CD4-positive, CD25-positive, alpha-beta regulatory T cell (primary cell): ENCODE measurements around the gene NUP205. TPM values are rescaled to one million over a fixed set of nuclear protein-coding genes. Genes with fewer than 3 reads are reported as not detected.
"Not testable (repeated sequence)": the region's sequence is repeated elsewhere in the genome, so short reads cannot be mapped to it uniquely, and the experiment has no call there.

Source experiments
- ATAC-seq, 2 donors: fragments of 150-1000 bp; cut with Tn5 transposase; one replicate each; pipeline ENCODE4 v1.10.0; 2021; ENCODE audit warnings: low read depth in 2 of 2, moderate number of reproducible peaks in 2 of 2, moderate library complexity in 1 of 2
- DNase-seq, 3 donors: peaks; one replicate each; pipeline versions ENCODE4 v3.0.0 to v3.0.0-alpha.2; 2012 to 2022; ENCODE audit warnings: mixed read lengths in 1 of 3
- H3K27ac ChIP-seq: one replicate; pipeline ENCODE4 v1.7.0; 2013; ENCODE audit warnings: mild to moderate bottlenecking, low read length; ENCODE audit not compliant: insufficient read depth, poor library complexity, severe bottlenecking
- H3K27me3 ChIP-seq: one replicate; pipeline ENCODE4 v1.7.0; 2013; ENCODE audit warnings: low read length; ENCODE audit not compliant: control insufficient read depth, insufficient read depth
- H3K36me3 ChIP-seq: one replicate; pipeline ENCODE4 v1.7.0; 2013; ENCODE audit warnings: mild to moderate bottlenecking, low read length, moderate library complexity; ENCODE audit not compliant: control insufficient read depth, insufficient read depth
- H3K4me1 ChIP-seq: 2 replicates; pipeline ENCODE4 v1.7.0; 2013; ENCODE audit warnings: mild to moderate bottlenecking, low read length; ENCODE audit not compliant: insufficient read depth, control insufficient read depth, poor library complexity, severe bottlenecking
- H3K4me3 ChIP-seq: one replicate; pipeline ENCODE4 v1.7.0; 2013; ENCODE audit warnings: low read depth, mild to moderate bottlenecking, low read length, moderate library complexity
- H3K9me3 ChIP-seq, 2 experiments: 1 replicate in 1 of 2; 2 replicates in 1 of 2; pipeline ENCODE4 v1.7.0; 2013; ENCODE audit warnings: low read length in 2 of 2, mild to moderate bottlenecking in 1 of 2, moderate library complexity in 1 of 2; ENCODE audit not compliant: control insufficient read depth in 2 of 2
- H3K27ac Mint-ChIP-seq, 3 donors: one replicate each; pipeline ENCODE4 v1.8.0; 2020 to 2022; ENCODE audit warnings: mild to moderate bottlenecking in 3 of 3, mixed read lengths in 3 of 3, moderate library complexity in 2 of 3
- H3K27me3 Mint-ChIP-seq: one replicate; pipeline ENCODE4 v1.8.0; 2022; ENCODE audit warnings: mild to moderate bottlenecking, mixed read lengths
- H3K36me3 Mint-ChIP-seq: one replicate; pipeline ENCODE4 v1.8.0; 2020; ENCODE audit warnings: mixed read lengths
- H3K4me1 Mint-ChIP-seq, 4 donors: one replicate each; pipeline ENCODE4 v1.8.0; 2020 to 2022; ENCODE audit warnings: mixed read lengths in 4 of 4, mild to moderate bottlenecking in 1 of 4
- H3K4me3 Mint-ChIP-seq, 4 donors: one replicate each; pipeline ENCODE4 v1.8.0; 2020 to 2022; ENCODE audit warnings: mild to moderate bottlenecking in 4 of 4, mixed read lengths in 4 of 4, moderate library complexity in 3 of 4
- H3K9me3 Mint-ChIP-seq, 7 donors: one replicate each; pipeline ENCODE4 v1.8.0; 2020 to 2022; ENCODE audit warnings: mixed read lengths in 7 of 7, mild to moderate bottlenecking in 3 of 7, moderate library complexity in 2 of 7
- polyA plus RNA-seq, 4 donors: library from polyadenylated mRNA; unstranded; fragments of 300-500 nt; fragmentation: Illumina TruSeq; gene quantifications; one replicate each; pipeline ENCODE4 v1.2.3, GENCODE V29; 2021
- total RNA-seq: library from RNA; stranded (reverse); gene quantifications from one replicate; pipeline ENCODE4 v1.2.3, GENCODE V29; 2022

Gene NUP205
- total and polyA plus RNA-seq, 5 donors from 2014 or later = 21.1 to 56.3 (median 27.6) TPM

DNA sequence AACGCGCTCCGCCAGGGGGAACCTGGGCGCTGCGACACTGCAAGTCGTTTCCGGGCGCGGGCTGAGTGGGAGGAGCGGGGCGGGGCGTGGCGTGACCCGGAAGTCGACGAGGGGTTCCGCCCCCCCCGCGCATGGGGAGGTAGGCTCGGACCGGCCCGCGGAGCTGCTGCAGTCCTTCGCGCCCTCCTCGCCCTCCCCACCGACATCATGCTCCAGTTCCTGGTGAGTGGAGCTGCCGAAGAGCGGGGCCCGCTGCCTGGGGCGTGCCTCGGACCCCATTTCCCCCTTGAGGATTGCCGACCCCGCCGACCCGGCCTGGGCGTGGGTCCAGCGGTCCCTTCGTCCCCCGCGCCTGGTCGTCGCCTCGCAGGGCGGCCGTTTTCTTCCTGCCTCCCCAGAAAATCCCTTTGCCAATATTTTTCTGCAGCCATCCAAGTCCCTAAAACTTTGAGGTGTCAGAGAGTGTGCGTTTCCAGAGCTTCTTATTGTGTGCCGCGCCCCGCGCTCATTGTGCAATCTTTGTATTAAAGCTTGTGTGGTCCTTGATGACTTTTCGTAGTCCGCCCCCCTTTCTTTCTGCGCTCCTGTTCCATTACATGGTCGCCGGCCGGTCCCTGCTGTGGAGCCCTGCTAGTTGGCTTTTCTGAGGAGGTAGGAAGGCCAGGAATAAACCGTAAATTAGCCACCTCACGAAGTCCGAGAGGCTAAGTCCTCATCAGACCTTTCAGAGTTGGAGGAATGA lies 104.8 kb downstream of the NUP205 start, which contains the start of gene STMP1:
Gene STMP1, plus strand, starts transcription at position 142 of the 742 bp plus-strand sequence.
- H3K4me1 Mint-ChIP-seq = peaks cover 25 to 49% (median 28%) of the 10 kb centered on the region in 4 donors
- H3K27me3 Mint-ChIP-seq = no peaks in the 10 kb centered on the region
- no peaks in the 10 kb centered on the region for H3K27me3 ChIP-seq
- peak within 1 kb of the TSS; percentile 89 to 94 (median 92) for H3K27ac Mint-ChIP-seq
- no peaks in the 10 kb centered on the region for H3K36me3 ChIP-seq
- H3K27ac ChIP-seq = peak within 1 kb of the TSS; percentile 69
- H3K4me1 ChIP-seq = peaks cover 37% of the 10 kb centered on the region
- H3K9me3 ChIP-seq = no peaks in the 10 kb centered on the region
- peaks cover 11% of the 10 kb centered on the region for H3K36me3 Mint-ChIP-seq
- H3K4me3 Mint-ChIP-seq = peak within 1 kb of the TSS; percentile 87 to 99 (median 92)
- peak within 1 kb of the TSS; percentile 93 for H3K4me3 ChIP-seq
- peaks cover 0 to 3% (median 0%) of the 10 kb centered on the region in 7 donors for H3K9me3 Mint-ChIP-seq
- ATAC-seq = peak; percentile 98 to 99
- peak; percentile 93 to 97 (median 93) for DNase-seq

- H3K27me3 Mint-ChIP-seq = no peaks in the 10 kb centered on the region
- ATAC-seq (no peak), DNase-seq (no peak)
- Histone ChIP-seq H3K9me3 (no peaks in the 10 kb centered on the region), H3K36me3 (no peaks in the 10 kb centered on the region), H3K27ac (no peak overlapping the region), H3K4me1 (peaks cover 37% of the 10 kb centered on the region), H3K27me3 (no peaks in the 10 kb centered on the region), H3K4me3 (peak overlapping the region; percentile 10)
- peak overlapping the region in 1 of 3 donors; percentile 67 for H3K27ac Mint-ChIP-seq
- peak overlapping the region; percentile 80 to 99 (median 86) for H3K4me3 Mint-ChIP-seq
- peaks cover 29 to 63% (median 39%) of the 10 kb centered on the region in 4 donors for H3K4me1 Mint-ChIP-seq
- peaks cover 23% of the 10 kb centered on the region for H3K36me3 Mint-ChIP-seq
- H3K9me3 Mint-ChIP-seq = peaks cover 0 to 1% (median 0%) of the 10 kb centered on the region in 7 donors
Measured at GRCh38 chr7:135664046-135664589, 106.4 kb downstream of the NUP205 start.

DNA sequence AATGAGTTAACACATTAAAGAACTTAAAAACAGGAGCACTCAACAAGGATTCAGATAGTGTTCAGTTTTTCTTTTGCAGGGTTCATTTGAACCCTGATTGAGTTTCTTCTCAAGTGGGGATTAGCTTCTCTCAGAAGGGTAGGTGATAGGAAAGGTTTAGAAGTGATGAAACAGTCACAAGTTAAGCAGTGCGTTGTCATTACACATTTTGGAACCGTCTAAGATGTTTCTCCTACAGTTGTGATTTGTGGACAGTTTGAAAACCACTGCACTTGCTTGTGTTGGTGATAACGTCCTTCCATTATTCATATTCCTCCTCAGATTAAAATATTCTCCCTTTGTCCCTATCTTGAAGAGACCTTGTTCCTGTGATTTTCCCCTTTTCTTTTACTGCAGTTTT lies 107.3 kb downstream of the NUP205 start:
- DNase-seq = no peak
- Histone ChIP-seq H3K9me3 (no peaks in the 10 kb centered on the region), H3K4me1 (peaks cover 37% of the 10 kb centered on the region), H3K36me3 (no peaks in the 10 kb centered on the region), H3K27ac (no peak overlapping the region), H3K4me3 (peak overlapping the region; percentile 26), H3K27me3 (no peaks in the 10 kb centered on the region)
- no peak for ATAC-seq
- H3K4me3 Mint-ChIP-seq = peak overlapping the region in 3 of 4 donors; percentile 2 to 89 (median 75)
- peaks cover 38 to 72% (median 43%) of the 10 kb centered on the region in 4 donors for H3K4me1 Mint-ChIP-seq
- peaks cover 0 to 1% (median 0%) of the 10 kb centered on the region in 7 donors for H3K9me3 Mint-ChIP-seq
- H3K27ac Mint-ChIP-seq = no peak overlapping the region
- peaks cover 26% of the 10 kb centered on the region for H3K36me3 Mint-ChIP-seq
- no peaks in the 10 kb centered on the region for H3K27me3 Mint-ChIP-seq

GRCh38 chr7:135666156-135666555 lies 108.4 kb downstream of the NUP205 start:
- Histone ChIP-seq H3K4me1 (peaks cover 37% of the 10 kb centered on the region), H3K27me3 (no peaks in the 10 kb centered on the region), H3K9me3 (no peaks in the 10 kb centered on the region), H3K36me3 (no peaks in the 10 kb centered on the region), H3K27ac (no peak overlapping the region), H3K4me3 (no peak overlapping the region)
- DNase-seq (no peak), ATAC-seq (no peak)
- Mint-ChIP-seq H3K36me3 (peaks cover 27% of the 10 kb centered on the region), H3K4me3 (peak overlapping the region in 2 of 4 donors; percentile 8 to 24), H3K27ac (no peak overlapping the region), H3K27me3 (no peaks in the 10 kb centered on the region), H3K9me3 (peaks cover 0 to 1% (median 0%) of the 10 kb centered on the region in 7 donors), H3K4me1 (peaks cover 47 to 77% (median 48%) of the 10 kb centered on the region in 4 donors)

DNA sequence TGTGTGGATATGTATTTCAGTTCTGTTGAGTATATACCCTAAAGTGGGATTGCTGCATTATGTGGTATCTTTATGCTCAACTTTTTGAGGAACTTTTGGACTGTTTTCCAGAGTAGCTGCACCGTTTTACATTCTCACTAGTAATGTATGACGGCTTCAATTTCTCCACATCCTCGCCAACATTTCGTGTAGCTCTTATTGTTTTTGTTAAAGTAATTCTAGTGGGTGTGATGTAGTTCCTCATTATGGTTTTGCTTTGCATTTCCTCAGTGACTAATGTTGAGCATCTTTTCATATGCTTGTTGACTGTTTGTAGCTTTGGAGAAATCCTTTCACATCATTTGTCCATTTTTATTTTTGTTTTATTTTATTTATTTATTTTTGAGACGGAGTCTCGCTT lies 109.1 kb downstream of the NUP205 start:
- peaks cover 27% of the 10 kb centered on the region for H3K36me3 Mint-ChIP-seq
- H3K27ac Mint-ChIP-seq = no peak overlapping the region
- no peaks in the 10 kb centered on the region for H3K27me3 Mint-ChIP-seq
- DNase-seq (no peak), ATAC-seq (no peak)
- H3K4me1 Mint-ChIP-seq = peaks cover 44 to 72% (median 45%) of the 10 kb centered on the region in 4 donors
- no peaks in the 10 kb centered on the region for H3K9me3 Mint-ChIP-seq
- H3K4me1 ChIP-seq = peaks cover 36% of the 10 kb centered on the region
- no peak overlapping the region for H3K4me3 ChIP-seq
- H3K27ac ChIP-seq = no peak overlapping the region
- no peaks in the 10 kb centered on the region for H3K27me3 ChIP-seq
- H3K4me3 Mint-ChIP-seq = peak overlapping the region in 2 of 4 donors; percentile 8 to 24
- H3K36me3 ChIP-seq = no peaks in the 10 kb centered on the region
- H3K9me3 ChIP-seq = no peaks in the 10 kb centered on the region

GRCh38 chr7:135667626-135668025 lies 109.9 kb downstream of the NUP205 start:
- not testable (repeated sequence) for H3K4me3 ChIP-seq, H3K9me3 Mint-ChIP-seq, H3K9me3 ChIP-seq, ATAC-seq, H3K4me3 Mint-ChIP-seq, H3K27ac ChIP-seq, H3K27me3 ChIP-seq, H3K36me3 ChIP-seq, H3K27me3 Mint-ChIP-seq, DNase-seq
- H3K27ac Mint-ChIP-seq = peak overlapping the region in 2 of 3 donors; percentile 33 to 80
- H3K4me1 Mint-ChIP-seq = peaks cover 39 to 70% (median 43%) of the 10 kb centered on the region in 4 donors
- H3K4me1 ChIP-seq = peaks cover 31% of the 10 kb centered on the region
- peaks cover 30% of the 10 kb centered on the region for H3K36me3 Mint-ChIP-seq

DNA sequence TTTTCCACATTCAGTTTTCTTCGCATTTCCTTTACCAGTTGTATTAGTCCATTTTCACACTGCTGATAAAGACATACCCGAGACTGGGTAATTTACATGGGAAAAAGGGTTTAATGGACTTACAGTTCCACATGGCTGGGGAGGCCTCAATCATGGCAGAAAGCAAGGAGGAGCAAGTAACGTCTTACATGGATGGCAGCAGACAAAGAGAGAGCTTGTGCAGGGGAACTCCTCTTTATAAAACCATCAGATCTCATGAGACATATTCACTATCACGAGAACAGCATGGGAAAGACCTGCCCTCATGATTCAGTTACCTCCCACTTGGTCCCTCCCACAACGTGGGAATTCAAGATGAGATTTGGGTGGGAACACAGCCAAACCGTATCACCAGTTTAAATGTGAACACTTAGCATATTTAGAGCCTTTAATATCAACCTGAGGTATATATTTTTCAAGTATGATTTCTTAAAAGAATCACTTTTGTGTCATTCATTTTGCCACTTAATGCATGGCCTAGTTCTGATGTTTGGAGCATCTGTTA lies 111.2 kb downstream of the NUP205 start:
- not testable (repeated sequence) for H3K36me3 ChIP-seq, H3K27me3 Mint-ChIP-seq, H3K9me3 ChIP-seq, H3K4me3 ChIP-seq, H3K27ac Mint-ChIP-seq, DNase-seq, H3K27me3 ChIP-seq, ATAC-seq, H3K27ac ChIP-seq, H3K9me3 Mint-ChIP-seq
- Mint-ChIP-seq H3K4me1 (peaks cover 35 to 64% (median 43%) of the 10 kb centered on the region in 4 donors), H3K36me3 (peaks cover 37% of the 10 kb centered on the region), H3K4me3 (peak overlapping the region in 1 of 4 donors; percentile 36)
- H3K4me1 ChIP-seq = peaks cover 18% of the 10 kb centered on the region
